MCF 10A (cell line): ENCODE data around the gene ADPRS. TPM values are rescaled to one million over a fixed set of nuclear protein-coding genes. Genes with fewer than 3 reads are reported as not detected.
A peak's percentile ranks its signal among the peaks of the same experiment; 100 is the strongest.

ENCODE experiments used
- BruUV-seq: library from RNA; stranded (reverse); fragments of 400-500 nt; replicated peaks from 2 replicates; lab custom pipeline; 2021; lab: Mats Ljungman, UMichigan
- CTCF ChIA-PET: fragments of 300-600 bp; sonication (Branson Sonifier 250); formaldehyde crosslinking; extraction: SDS; loops from one replicate; lab custom pipeline; 2021; ENCODE audit warnings: antibody characterized with exemption, inconsistent platforms; lab: Yijun Ruan, JAX
- POLR2A ChIA-PET: fragments of 300-600, 350-650 bp; sonication (Branson Sonifier 250); formaldehyde crosslinking; extraction: SDS; loops from one replicate; lab custom pipeline; 2020; ENCODE audit warnings: antibody characterized with exemption, inconsistent platforms; lab: Yijun Ruan, JAX
- DNase-seq: peaks from one replicate; pipeline ENCODE4 v3.0.0-alpha.2; 2018; ENCODE audit not compliant: unreplicated experiment
- H3K27ac Mint-ChIP-seq: one replicate; pipeline ENCODE4 v1.8.0; 2022; ENCODE audit warnings: mild to moderate bottlenecking, low read depth, mixed read lengths; ENCODE audit not compliant: unreplicated experiment
- H3K27me3 Mint-ChIP-seq: one replicate; pipeline ENCODE4 v1.8.0; 2022; ENCODE audit warnings: mixed read lengths; ENCODE audit not compliant: insufficient read depth, unreplicated experiment
- H3K36me3 Mint-ChIP-seq: one replicate; pipeline ENCODE4 v1.8.0; 2022; ENCODE audit warnings: mild to moderate bottlenecking, moderate library complexity, mixed read lengths; ENCODE audit not compliant: insufficient read depth, unreplicated experiment
- H3K4me1 Mint-ChIP-seq: one replicate; pipeline ENCODE4 v1.8.0; 2022; ENCODE audit warnings: mixed read lengths; ENCODE audit not compliant: insufficient read depth, unreplicated experiment
- H3K4me3 Mint-ChIP-seq: one replicate; pipeline ENCODE4 v1.8.0; 2022; ENCODE audit warnings: mild to moderate bottlenecking, moderate library complexity, mixed read lengths; ENCODE audit not compliant: unreplicated experiment
- H3K9me3 Mint-ChIP-seq: one replicate; pipeline ENCODE4 v1.8.0; 2022; ENCODE audit warnings: mixed read lengths; ENCODE audit not compliant: unreplicated experiment
- intact Hi-C: fragments of 100-400 bp; cut with micrococcal nuclease; formaldehyde crosslinking; loops from 2 replicates; pipeline ENCODE4 v1.14.1; 2022
- total RNA-seq: library from RNA; stranded (reverse); gene quantifications from 2 replicates; pipeline ENCODE4 v1.2.3, GENCODE V29; 2022
- TF ChIP-seq, protein P1 (sequence below): fragments of 200-600 bp; IDR thresholded peaks from one replicate; pipeline ENCODE4 v1.8.0; 2022; ENCODE audit warnings: antibody characterized with exemption, mild to moderate bottlenecking; ENCODE audit not compliant: unreplicated experiment

Gene ADPRS
- total RNA-seq, 1 experiment from 2014 or later: 26.4 TPM

- Mint-ChIP-seq H3K9me3 (no peaks in the 10 kb centered on the region), H3K27me3 (no peaks in the 10 kb centered on the region), H3K27ac (no peak overlapping the region), H3K4me1 (no peaks in the 10 kb centered on the region), H3K4me3 (no peak overlapping the region), H3K36me3 (peaks cover 14% of the 10 kb centered on the region)
- ChIA-PET POLR2A (interaction anchor here (1.0 kb wide), 1 partner anchor 26 kb away, joined by 6 read pairs; no protein-coding TSS in a partner anchor), CTCF (interaction anchor here (0.6 to 2.4 kb wide), 8 partner anchors 9 to 397 kb away, joined by 3 to 5 read pairs (median 3); partner anchors contain the start of genes EVA1B and TRAPPC3)
- DNase-seq: no peak
- intact Hi-C loops: no loop called here
- TF ChIP-seq, protein P1, sequence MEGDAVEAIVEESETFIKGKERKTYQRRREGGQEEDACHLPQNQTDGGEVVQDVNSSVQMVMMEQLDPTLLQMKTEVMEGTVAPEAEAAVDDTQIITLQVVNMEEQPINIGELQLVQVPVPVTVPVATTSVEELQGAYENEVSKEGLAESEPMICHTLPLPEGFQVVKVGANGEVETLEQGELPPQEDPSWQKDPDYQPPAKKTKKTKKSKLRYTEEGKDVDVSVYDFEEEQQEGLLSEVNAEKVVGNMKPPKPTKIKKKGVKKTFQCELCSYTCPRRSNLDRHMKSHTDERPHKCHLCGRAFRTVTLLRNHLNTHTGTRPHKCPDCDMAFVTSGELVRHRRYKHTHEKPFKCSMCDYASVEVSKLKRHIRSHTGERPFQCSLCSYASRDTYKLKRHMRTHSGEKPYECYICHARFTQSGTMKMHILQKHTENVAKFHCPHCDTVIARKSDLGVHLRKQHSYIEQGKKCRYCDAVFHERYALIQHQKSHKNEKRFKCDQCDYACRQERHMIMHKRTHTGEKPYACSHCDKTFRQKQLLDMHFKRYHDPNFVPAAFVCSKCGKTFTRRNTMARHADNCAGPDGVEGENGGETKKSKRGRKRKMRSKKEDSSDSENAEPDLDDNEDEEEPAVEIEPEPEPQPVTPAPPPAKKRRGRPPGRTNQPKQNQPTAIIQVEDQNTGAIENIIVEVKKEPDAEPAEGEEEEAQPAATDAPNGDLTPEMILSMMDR: no peak
- BruUV-seq: no TSS peak
Measured at GRCh38 chr1:36086529-36087232, 2.0 kb upstream of the ADPRS start.

DNA sequence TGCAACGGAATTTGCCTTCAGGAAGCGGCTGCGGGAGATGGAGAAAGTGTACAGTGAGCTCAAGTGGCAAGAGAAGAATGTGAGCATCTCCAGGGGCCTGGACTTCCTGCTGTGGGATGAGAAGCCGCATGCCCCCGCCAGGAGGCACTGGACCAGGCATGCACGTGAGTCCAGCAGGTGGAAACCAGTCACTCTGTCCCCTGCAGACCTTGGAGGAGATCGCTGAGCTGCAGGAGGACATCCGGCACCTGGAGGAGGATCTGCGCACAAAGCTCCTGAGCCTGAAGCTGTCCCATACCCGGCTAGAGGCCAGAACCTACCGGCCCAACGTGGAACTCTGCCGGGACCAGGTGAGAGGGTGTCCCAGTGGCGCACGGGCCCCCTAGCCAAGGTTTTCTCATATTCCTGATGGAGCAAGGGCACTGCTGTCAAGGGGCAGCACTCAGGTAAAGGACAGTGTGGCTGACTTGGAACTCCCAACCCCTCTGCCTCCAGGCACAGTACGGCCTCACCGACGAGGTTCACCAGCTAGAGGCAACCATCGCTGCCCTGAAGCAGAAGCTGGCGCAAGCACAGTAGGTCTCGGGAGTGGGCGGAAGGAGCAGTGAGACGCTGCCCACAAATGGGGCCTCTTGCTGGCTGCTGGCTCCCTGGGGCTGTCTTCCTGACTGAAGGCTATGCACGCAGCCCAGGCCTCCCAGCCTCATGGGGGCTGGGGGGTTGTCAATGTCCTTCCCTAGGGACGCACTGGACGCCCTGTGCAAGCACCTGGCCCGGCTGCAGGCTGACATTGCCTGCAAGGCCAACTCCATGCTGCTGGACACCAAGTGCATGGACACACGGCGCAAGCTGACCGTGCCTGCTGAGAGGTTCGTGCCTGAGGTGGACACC, 1.2 kb upstream of the ADPRS start:
- TF ChIP-seq, protein P1: no peak
- intact Hi-C loops: loop anchor here (2.0 kb wide), 1 partner anchor 157 kb away; the partner anchor contains the start of gene AGO3
- CTCF ChIA-PET: interaction anchor here (0.6 to 2.4 kb wide), 9 partner anchors 14 to 398 kb away, joined by 3 to 5 read pairs (median 3); partner anchors contain the start of genes EVA1B and TRAPPC3
- H3K4me3 Mint-ChIP-seq: peak overlapping the region; percentile 75
- POLR2A ChIA-PET: interaction anchor here (1.0 kb wide), 1 partner anchor 27 kb away, joined by 6 read pairs; no protein-coding TSS in a partner anchor
- H3K4me1 Mint-ChIP-seq: no peaks in the 10 kb centered on the region
- no peak for DNase-seq
- no peaks in the 10 kb centered on the region for H3K27me3 Mint-ChIP-seq
- no peak overlapping the region for H3K27ac Mint-ChIP-seq
- H3K36me3 Mint-ChIP-seq: peaks cover 19% of the 10 kb centered on the region
- BruUV-seq: no TSS peak
- H3K9me3 Mint-ChIP-seq: no peaks in the 10 kb centered on the region

DNA sequence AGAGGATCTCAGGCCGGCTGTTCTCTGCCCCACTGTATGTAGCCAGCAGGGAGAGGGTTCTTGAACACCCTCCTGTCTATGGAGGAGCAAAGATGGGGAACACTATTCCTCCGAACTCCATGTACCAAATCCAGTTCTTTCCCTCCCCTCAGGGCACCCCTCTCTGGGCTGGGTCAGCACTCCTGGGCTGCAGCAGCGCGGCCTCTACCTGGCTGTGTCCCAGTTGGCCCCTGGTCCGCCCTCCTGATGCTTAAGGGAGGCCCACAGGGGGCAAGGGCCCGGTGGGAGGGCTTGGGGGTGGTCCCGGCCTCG, 471 bp upstream of the ADPRS start:
- H3K27ac Mint-ChIP-seq: no peak overlapping the region
- no peaks in the 10 kb centered on the region for H3K9me3 Mint-ChIP-seq
- H3K27me3 Mint-ChIP-seq: no peaks in the 10 kb centered on the region
- POLR2A ChIA-PET: no interaction called here
- intact Hi-C loops: loop anchor here (2.0 kb wide), 1 partner anchor 157 kb away; the partner anchor contains the start of gene AGO3
- DNase-seq: no peak
- BruUV-seq: no TSS peak
- H3K36me3 Mint-ChIP-seq: peaks cover 22% of the 10 kb centered on the region
- peak overlapping the region; percentile 75 for H3K4me3 Mint-ChIP-seq
- CTCF ChIA-PET: interaction anchor here (0.6 to 2.4 kb wide), 4 partner anchors 35 to 278 kb away, joined by 3 to 5 read pairs (median 4); partner anchors contain the start of gene TRAPPC3
- TF ChIP-seq, protein P1: no peak
- H3K4me1 Mint-ChIP-seq: no peaks in the 10 kb centered on the region
